Thyroid gland (tissue), 4 donors: ENCODE measurements around the gene PKIB.

Experiments used
- CTCF ChIP-seq, 6 experiments: fragments of 200-600 bp in 3 of 6; fragments of 450-650 bp in 3 of 6; sonication (generic) in 3 of 6; IDR thresholded peaks; one replicate each; pipeline ENCODE4 v1.5.1; 2016 to 2019; ENCODE audit warnings: antibody characterized with exemption in 6 of 6, mild to moderate bottlenecking in 2 of 6, inconsistent platforms in 1 of 6, moderate library complexity in 1 of 6
- POLR2A ChIP-seq, 2 donors: fragments of 450-650 bp; IDR thresholded peaks; one replicate each; pipeline ENCODE4 v1.6.1; 2017; ENCODE audit warnings: antibody characterized with exemption in 2 of 2, mild to moderate bottlenecking in 2 of 2, moderate library complexity in 1 of 2

GRCh38 chr6:122620902-122621301 lies 10.7 kb downstream of the PKIB start:
- TF ChIP-seq POLR2A (IDR thresholded peaks at IDR 0.05): no peak
- no peak for TF ChIP-seq CTCF (IDR thresholded peaks at IDR 0.05)
